ENCODE measurements around the gene EVI5. TPM values are rescaled to one million over a fixed set of nuclear protein-coding genes. Genes with fewer than 3 reads are reported as not detected.

The EVI5 gene
- total RNA-seq = 10 to 100 TPM; 13.6 to 13.8 TPM

DNA sequence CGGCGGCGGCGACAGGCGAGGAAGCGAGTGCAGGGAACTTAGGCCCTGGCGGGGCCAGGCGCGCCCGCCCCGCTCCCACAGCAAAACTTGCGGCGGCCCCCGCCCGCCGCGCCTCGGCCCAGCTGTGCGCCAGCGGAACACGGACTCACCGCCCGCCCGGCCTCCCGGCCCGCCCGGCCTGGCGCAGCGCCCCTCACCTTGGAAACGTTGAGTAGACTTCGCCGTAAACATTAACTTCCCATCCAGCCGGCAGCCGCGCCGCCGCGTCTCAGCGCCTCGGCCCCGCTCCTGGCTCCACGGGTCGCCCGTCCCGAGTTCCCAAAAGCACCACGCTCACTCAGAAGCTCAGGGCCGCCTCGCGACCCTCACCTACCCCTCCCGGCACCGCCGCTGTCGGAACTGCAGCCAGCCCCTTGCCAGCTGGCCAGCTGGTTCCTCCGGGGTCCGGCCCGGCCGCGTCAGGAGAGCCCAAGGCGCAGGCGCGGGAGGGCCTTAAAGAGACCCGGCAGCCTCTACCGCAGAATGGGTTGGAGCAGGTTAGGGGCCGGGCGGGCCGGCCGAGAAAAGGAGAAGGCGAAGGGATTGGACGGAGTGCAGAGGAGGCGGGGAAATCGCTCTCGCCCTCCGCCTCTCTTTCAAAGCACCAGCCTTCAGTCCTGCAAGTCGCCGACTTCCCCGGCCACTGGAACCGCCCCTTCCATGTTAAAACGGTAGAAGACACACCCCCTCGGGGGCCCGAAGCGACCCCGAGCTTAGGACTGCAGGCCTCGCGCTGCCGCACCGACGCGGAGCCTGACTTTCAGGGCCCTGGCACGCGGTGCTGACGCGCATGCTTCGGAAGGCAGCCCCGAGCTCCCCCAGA lies at the start of gene EVI5:
Gene EVI5, minus strand, starts transcription at position 470 of the 862 bp plus-strand sequence. CDS start 48,562 bp downstream, outside the sequence.
- Mint-ChIP-seq H3K4me1 (peaks cover 16% of the 10 kb centered on the region), H3K27ac (peak within 1 kb of the TSS; percentile 10), H3K36me3 (peaks cover 2% of the 10 kb centered on the region), H3K4me3 (peak within 1 kb of the TSS; percentile 69), H3K27me3 (peaks cover 81% of the 10 kb centered on the region), H3K9me3 (peaks cover 2% of the 10 kb centered on the region)
- peak; percentile 66 for DNase-seq

DNA sequence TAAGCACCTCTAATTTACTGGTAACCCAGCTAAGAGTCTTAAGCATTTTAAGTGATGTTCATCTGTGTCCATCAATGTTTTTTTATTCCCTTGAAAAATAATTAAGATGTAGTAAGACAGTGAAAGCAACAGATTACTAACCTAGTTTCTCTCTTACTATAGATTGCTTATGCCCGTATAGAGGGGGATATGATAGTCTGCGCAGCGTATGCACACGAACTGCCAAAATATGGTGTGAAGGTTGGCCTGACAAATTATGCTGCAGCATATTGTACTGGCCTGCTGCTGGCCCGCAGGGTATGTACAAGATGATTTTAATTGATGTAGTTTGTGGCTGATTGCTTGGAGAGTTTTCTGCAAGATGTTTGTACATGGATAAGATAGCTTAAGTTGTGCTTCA lies 49.7 kb upstream of the EVI5 start:
- peaks cover 61% of the 10 kb centered on the region for H3K4me1 Mint-ChIP-seq
- H3K27ac Mint-ChIP-seq = peak overlapping the region; percentile 98

DNA sequence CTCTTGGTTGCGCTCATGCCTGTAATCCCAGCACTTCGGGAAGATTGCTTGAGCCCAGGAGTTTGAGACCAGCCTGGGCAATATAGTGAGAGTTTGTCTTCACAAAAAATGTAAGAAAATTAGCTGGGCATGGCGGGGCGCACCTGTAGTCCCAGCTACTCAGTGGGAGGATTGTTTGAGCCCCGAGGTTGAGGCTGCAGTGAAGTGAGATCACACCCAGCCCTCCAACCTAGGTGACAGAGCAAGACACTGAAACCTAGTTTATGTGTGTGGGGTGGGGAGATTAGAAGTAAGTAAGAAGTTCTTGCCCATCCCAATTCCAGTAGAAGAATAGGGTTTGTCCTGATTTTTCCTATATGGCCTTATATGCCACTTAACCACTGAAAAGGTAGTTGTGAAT lies 48.9 kb upstream of the EVI5 start:
- Mint-ChIP-seq H3K4me3 (peak overlapping the region; percentile 92), H3K4me1 (peaks cover 53% of the 10 kb centered on the region), H3K9me3 (no peaks in the 10 kb centered on the region), H3K36me3 (peaks cover 70% of the 10 kb centered on the region), H3K27me3 (peaks cover 4% of the 10 kb centered on the region), H3K27ac (peak overlapping the region; percentile 98)
- no peak for DNase-seq

More for the DNA sequence above, 49.7 kb upstream of the EVI5 start:
- Mint-ChIP-seq H3K4me3 (peak overlapping the region; percentile 92), H3K9me3 (no peaks in the 10 kb centered on the region), H3K27me3 (peaks cover 4% of the 10 kb centered on the region), H3K36me3 (peaks cover 78% of the 10 kb centered on the region)
- DNase-seq = no peak

DNA sequence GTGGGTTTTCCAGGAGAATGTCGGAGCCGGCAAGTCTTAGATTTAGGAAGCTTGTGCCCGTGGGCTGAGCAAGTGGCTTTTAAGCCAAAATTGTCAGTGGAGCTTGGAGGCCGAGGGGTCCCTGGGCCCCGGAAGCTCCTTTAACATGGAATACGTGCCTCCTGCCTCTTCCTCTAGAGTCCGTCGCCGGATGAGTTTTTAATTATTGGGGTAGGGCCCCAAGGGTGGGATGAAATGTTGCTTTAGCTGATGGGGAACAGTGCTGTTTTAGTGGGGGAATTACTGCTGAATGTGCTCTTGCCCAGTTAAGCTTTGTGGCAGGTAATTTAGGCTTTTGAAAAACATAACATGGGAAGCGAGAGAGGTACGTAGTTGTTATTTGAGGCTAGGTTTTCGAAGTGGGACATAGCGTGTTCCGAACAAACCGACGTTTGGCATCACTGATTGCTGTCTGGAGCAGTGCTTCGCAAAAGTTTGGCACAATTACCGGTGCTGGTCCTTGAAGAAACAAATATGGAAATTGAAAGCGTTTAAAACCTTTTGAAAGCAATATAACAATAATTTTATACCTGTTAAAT lies 47.7 kb upstream of the EVI5 start:
- Mint-ChIP-seq H3K4me3 (peak overlapping the region; percentile 92), H3K9me3 (no peaks in the 10 kb centered on the region), H3K27ac (peak overlapping the region; percentile 98), H3K36me3 (peaks cover 58% of the 10 kb centered on the region), H3K27me3 (peaks cover 4% of the 10 kb centered on the region), H3K4me1 (peaks cover 41% of the 10 kb centered on the region)
- DNase-seq = no peak

DNA sequence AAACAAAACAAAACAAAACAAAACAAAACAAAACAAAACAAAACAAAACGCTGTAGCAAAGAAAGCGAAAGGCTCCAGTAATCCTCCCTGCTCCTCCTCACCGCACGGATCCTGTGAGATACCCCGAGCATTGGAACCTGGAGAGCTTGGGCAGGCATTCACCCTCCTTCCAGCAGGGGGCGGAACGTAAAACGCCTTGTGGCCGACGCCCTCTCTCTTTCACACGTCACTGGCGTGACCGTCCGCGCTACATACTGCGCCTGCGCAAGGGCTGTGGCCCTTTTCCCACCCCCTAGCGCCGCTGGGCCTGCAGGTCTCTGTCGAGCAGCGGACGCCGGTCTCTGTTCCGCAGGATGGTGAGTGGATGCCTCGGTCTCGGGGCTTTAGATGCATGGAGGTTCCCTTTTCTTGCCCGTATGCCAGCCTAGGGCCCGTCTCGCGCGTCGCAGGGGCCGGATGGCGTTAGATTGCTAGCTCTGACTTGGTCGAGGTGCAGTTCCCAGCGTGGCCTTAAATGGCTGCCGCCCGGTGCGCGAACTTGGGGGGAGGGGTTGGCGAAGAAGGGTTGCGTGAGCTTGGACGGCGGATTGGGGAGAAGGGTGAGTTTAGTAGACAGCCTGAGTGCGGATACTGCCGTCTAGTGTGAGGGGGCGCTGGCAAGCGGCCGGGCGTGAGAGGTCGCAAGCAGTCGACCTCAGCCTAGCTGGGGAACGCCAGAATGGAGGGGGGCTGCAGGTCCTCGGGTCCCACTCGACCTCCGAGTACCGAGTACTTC lies 47.0 kb upstream of the EVI5 start, which contains the start of gene RPL5:
Gene RPL5, plus strand, starts transcription at position 279 of the 775 bp plus-strand sequence. Its CDS starts 75 bp downstream, at position 354.
- peaks cover 34% of the 10 kb centered on the region for H3K4me1 Mint-ChIP-seq
- peaks cover 51% of the 10 kb centered on the region for H3K36me3 Mint-ChIP-seq
- DNase-seq = peak; percentile 97
- H3K27ac Mint-ChIP-seq = peak within 1 kb of the TSS; percentile 98
- H3K4me3 Mint-ChIP-seq = peak within 1 kb of the TSS; percentile 92
- H3K27me3 Mint-ChIP-seq = peaks cover 4% of the 10 kb centered on the region
- H3K9me3 Mint-ChIP-seq = no peaks in the 10 kb centered on the region

DNA sequence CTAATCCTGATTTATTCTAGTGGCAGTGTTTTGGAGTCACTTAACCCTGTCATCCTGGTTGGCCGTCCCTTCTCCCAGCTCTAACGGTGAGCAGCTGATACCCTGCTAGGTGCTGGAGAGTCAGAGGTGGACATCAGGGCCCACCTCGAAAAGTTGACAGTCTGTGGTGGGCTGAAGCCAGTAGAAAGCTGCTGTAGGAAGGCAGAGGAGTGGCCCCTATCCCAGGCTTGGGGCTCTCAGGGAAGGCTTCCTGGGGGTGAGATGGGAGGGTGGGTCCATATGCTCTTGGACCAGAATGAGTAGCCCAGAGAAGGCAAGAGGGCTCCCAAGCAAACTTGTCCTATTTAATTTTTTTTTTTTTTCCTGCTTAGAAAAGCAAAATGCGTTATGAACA lies 46.5 kb upstream of the EVI5 start:
- DNase-seq = no peak
- peak overlapping the region; percentile 98 for H3K27ac Mint-ChIP-seq
- peak overlapping the region; percentile 92 for H3K4me3 Mint-ChIP-seq
- H3K9me3 Mint-ChIP-seq = no peaks in the 10 kb centered on the region
- H3K27me3 Mint-ChIP-seq = peaks cover 4% of the 10 kb centered on the region
- H3K4me1 Mint-ChIP-seq = peaks cover 29% of the 10 kb centered on the region
- peaks cover 46% of the 10 kb centered on the region for H3K36me3 Mint-ChIP-seq

DNA sequence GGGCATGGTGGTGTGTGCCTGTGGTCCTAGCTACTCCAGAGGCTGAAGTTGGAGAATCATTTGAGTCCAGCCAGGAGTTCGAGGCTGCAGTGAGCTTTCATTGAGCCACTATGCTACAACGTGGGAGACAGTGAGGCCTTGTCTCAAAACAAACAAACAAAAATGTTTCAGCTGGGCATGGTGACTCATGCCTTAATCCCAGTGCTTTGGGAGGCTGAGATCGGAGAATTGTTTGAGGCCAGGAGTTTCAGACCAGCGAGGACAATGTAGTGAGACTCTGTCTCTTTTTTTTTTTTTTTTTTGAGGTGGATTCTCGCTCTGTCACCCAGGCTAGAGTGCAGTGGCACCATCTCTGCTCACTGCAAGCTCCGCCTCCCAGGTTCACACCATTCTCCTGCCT lies 41.9 kb upstream of the EVI5 start:
- peaks cover under 1% of the 10 kb centered on the region for H3K36me3 Mint-ChIP-seq
- H3K27me3 Mint-ChIP-seq = peaks cover under 1% of the 10 kb centered on the region
- DNase-seq = no peak
- no peak overlapping the region for H3K27ac Mint-ChIP-seq
- no peak overlapping the region for H3K4me3 Mint-ChIP-seq
- no peaks in the 10 kb centered on the region for H3K9me3 Mint-ChIP-seq
- no peaks in the 10 kb centered on the region for H3K4me1 Mint-ChIP-seq

DNA sequence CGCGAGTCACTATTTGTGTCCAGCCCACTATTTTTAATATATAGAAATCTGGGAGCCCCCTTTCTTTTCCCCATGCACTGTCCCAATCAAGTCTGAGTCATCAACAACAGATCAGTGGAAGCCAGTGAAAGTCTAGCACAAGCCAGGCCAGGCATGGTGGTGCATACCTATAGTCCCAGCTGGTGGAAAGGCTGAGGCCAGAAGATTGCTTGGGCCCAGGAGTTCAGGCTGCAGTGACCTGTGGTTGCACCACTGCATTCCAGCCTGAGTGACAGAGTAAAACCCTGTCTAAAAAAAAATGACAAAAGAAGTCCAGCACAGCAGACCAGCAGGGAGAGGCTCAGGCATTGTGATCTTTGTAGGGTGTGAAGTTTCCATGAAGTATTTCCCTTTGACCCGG lies 38.0 kb upstream of the EVI5 start:
- H3K27me3 Mint-ChIP-seq = peaks cover 4% of the 10 kb centered on the region
- no peak overlapping the region for H3K4me3 Mint-ChIP-seq
- no peaks in the 10 kb centered on the region for H3K9me3 Mint-ChIP-seq
- no peaks in the 10 kb centered on the region for H3K4me1 Mint-ChIP-seq
- DNase-seq = no peak
- no peak overlapping the region for H3K27ac Mint-ChIP-seq
- no peaks in the 10 kb centered on the region for H3K36me3 Mint-ChIP-seq

DNA sequence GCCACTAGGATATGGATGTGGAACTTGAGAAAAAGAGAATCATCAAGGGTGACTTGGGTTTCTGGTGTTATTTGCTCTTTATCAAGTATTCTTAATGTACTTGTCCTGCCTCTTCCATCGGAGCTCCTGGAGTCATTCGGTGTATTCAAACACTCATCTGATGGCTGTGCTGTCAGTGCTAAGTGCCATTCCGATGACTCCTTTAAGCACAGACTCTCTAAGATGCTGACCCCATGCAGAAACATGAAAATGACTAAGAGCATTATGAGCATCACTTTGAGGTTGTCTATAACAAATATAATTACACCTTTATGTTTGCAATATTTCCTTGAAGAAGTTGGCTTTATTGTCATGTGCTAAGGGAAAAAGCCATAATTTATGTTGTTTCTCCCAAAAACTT lies 35.6 kb upstream of the EVI5 start:
- no peak overlapping the region for H3K27ac Mint-ChIP-seq
- H3K9me3 Mint-ChIP-seq = no peaks in the 10 kb centered on the region
- H3K36me3 Mint-ChIP-seq = no peaks in the 10 kb centered on the region
- no peak for DNase-seq
- no peak overlapping the region for H3K4me3 Mint-ChIP-seq
- peaks cover 4% of the 10 kb centered on the region for H3K27me3 Mint-ChIP-seq
- no peaks in the 10 kb centered on the region for H3K4me1 Mint-ChIP-seq

DNA sequence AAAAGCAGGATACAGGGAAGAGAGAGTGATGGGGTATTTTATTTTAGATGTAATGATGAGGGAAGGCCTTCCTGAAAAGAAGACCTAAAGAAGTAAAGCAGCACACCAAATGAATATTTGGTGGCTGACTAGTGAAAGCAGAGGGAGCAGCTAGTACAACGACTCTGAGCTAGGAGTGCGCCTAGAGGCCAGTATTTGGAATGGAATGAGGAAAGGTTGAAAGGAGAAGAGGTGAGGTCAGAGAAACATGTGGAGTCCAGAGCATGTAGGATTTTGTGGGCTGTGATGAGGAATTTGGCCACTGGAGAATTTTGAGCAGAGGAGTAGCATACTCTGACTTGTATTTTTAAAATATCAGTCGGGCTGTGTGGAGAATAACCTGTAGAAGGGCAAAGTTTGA lies 35.1 kb upstream of the EVI5 start:
- Mint-ChIP-seq H3K36me3 (no peaks in the 10 kb centered on the region), H3K4me3 (no peak overlapping the region), H3K9me3 (no peaks in the 10 kb centered on the region), H3K27ac (no peak overlapping the region), H3K4me1 (no peaks in the 10 kb centered on the region), H3K27me3 (peaks cover 4% of the 10 kb centered on the region)
- no peak for DNase-seq

DNA sequence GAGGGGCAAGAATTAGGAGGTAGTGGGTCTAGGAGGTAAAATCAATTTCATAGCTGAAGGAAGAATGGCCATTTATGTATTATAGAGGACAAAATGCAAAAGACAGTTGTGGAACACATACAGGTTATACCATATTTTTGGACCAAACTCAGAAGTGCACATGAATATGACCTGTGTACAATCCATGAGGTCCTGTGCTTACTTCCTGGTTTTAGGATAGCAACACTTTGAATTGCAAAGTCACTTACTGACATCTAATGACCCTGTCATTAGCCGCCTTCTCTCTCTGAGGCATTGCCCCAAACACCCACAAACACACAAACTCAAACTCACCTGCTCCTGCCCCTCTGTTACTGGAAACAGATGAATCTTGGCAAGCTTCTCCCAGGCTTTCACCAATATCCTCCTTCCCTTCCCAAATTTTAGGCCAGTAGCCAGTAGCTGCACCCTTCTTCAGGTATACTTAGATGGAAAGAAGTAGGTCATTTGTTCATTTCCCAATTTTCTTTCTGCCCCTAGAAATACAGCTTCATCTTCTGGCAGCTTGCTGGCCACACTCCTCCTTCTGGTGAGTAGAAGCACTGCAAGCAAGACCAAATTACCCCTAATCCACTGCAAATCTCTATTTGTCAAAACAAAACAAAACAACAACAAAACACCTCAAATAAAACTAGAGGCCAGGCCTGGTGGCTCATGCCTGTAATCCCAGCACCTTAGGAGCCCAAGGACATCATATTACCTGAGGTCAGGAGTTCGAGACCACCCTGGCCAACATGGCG lies 33.3 kb upstream of the EVI5 start:
- no peaks in the 10 kb centered on the region for H3K36me3 Mint-ChIP-seq
- no peak overlapping the region for H3K4me3 Mint-ChIP-seq
- DNase-seq = no peak
- no peaks in the 10 kb centered on the region for H3K4me1 Mint-ChIP-seq
- no peaks in the 10 kb centered on the region for H3K9me3 Mint-ChIP-seq
- H3K27me3 Mint-ChIP-seq = peaks cover 9% of the 10 kb centered on the region
- H3K27ac Mint-ChIP-seq = no peak overlapping the region

DNA sequence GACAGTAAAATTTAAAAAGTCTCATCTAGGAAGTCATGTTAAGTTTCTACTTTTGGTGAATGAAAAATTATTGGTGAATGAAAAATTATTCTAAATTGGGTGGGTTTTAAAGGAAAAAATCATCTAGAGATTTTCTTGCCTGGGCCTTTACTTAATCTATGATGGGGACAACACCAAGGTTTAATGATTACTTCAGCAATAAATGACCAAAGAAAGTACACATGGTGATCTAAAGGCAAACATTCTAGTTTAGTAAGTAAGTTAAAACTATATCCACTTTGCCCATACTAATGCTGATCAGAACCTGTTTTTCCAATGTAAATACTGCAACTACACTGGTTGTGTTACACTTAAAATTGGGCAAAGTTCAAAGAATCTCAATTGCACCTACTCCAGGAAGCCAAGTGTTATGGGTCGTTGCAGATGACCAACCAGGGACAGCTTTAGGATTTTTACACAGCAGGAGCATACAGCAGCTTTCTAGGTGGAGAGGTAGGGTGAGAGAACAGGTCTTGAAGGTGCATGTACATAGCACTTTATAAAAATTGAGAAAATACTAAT lies 32.3 kb upstream of the EVI5 start:
- no peak overlapping the region for H3K4me3 Mint-ChIP-seq
- H3K36me3 Mint-ChIP-seq = no peaks in the 10 kb centered on the region
- DNase-seq = no peak
- no peaks in the 10 kb centered on the region for H3K4me1 Mint-ChIP-seq
- no peaks in the 10 kb centered on the region for H3K9me3 Mint-ChIP-seq
- peaks cover 9% of the 10 kb centered on the region for H3K27me3 Mint-ChIP-seq
- H3K27ac Mint-ChIP-seq = no peak overlapping the region

DNA sequence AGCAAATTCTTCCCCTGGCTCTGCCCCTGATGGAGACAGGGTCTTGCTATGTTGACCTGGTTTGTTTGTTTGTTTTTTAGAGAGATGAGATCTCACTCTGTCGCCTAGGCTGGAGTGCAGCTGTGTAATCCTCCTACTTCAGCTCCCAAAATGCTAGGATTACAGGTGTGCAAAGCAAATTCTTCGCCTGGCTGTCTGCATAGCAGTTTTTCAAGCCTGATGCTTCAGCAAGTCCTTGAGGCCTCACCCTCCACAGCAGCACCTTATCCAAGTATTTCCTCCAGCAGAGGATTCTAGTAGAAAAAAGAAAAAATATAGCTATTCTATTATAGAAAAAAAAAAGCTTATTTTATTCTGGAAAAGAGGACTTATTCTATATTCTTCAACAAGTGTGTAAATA lies 31.8 kb upstream of the EVI5 start:
- Mint-ChIP-seq H3K9me3 (no peaks in the 10 kb centered on the region), H3K27me3 (peaks cover 9% of the 10 kb centered on the region), H3K36me3 (no peaks in the 10 kb centered on the region), H3K4me3 (no peak overlapping the region), H3K4me1 (no peaks in the 10 kb centered on the region), H3K27ac (no peak overlapping the region)
- DNase-seq = no peak

DNA sequence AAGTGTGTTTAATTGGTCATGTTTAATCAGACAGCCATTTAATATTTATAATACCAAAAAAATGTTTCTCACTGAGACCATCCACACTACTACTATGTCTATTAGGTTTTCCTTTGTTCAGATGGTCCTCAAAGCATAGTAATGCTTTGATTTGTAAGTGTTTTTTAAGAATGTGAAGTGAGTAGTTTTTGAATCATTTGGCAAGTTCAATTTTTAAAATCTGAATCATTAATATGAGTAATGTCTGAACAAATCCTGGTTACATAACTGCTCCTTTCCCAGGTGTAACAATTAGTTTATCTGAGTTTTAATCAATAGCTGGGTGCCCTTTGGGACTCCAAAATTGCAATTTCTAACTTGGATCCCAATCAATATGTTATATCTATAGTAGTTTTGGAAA lies 23.5 kb upstream of the EVI5 start:
- Mint-ChIP-seq H3K4me1 (peaks cover 4% of the 10 kb centered on the region), H3K27ac (no peak overlapping the region), H3K27me3 (peaks cover 14% of the 10 kb centered on the region), H3K4me3 (no peak overlapping the region), H3K9me3 (peaks cover 2% of the 10 kb centered on the region), H3K36me3 (no peaks in the 10 kb centered on the region)
- DNase-seq = no peak
